HG03135 (cell line): ENCODE results near the gene MTFP1.
"Not testable (repeated sequence)": the region's sequence is repeated elsewhere in the genome, so short reads cannot be mapped to it uniquely, and the experiment has no call there.

Source experiments
- ATAC-seq: cut with Tn5 transposase; IDR thresholded peaks from one replicate; pipeline ENCODE4 v1.9.1; 2021; ENCODE audit warnings: mild to moderate bottlenecking, moderate library complexity; ENCODE audit not compliant: unreplicated experiment

Gene MTFP1

GRCh38 chr22:30452861-30453260 lies 27.3 kb downstream of the MTFP1 start:
- ATAC-seq = no peak

GRCh38 chr22:30453731-30454510 lies 28.4 kb downstream of the MTFP1 start:
- no peak for ATAC-seq

- ATAC-seq = no peak
Measured at GRCh38 chr22:30455075-30455840, 29.7 kb downstream of the MTFP1 start.

- ATAC-seq = no peak
Measured at GRCh38 chr22:30457981-30458380, 32.4 kb downstream of the MTFP1 start.

GRCh38 chr22:30459181-30460052 lies 33.8 kb downstream of the MTFP1 start:
- ATAC-seq = no peak

GRCh38 chr22:30460147-30460546 lies 34.6 kb downstream of the MTFP1 start:
- no peak for ATAC-seq

- not testable (repeated sequence) for ATAC-seq
Measured at GRCh38 chr22:30460555-30460954, 35.0 kb downstream of the MTFP1 start.

GRCh38 chr22:30469165-30469564 lies 43.6 kb downstream of the MTFP1 start:
- ATAC-seq = no peak

GRCh38 chr22:30470655-30471054 lies 45.1 kb downstream of the MTFP1 start:
- ATAC-seq = no peak

- no peak for ATAC-seq
Measured at GRCh38 chr22:30471616-30472318, 46.2 kb downstream of the MTFP1 start, which contains the start of gene SEC14L3. Gene SEC14L3, minus strand, starts transcription at chr22:30472017. Its CDS starts 59 bp downstream, at chr22:30471958.

GRCh38 chr22:30472994-30473720 lies 47.6 kb downstream of the MTFP1 start:
- no peak for ATAC-seq

GRCh38 chr22:30474121-30474520 lies 48.6 kb downstream of the MTFP1 start:
- no peak for ATAC-seq

GRCh38 chr22:30474683-30475424 lies 49.3 kb downstream of the MTFP1 start:
- ATAC-seq = no peak
